Immature natural killer cell (primary cell): Measurements from ENCODE around the gene JUNB. TPM values are rescaled to one million over a fixed set of nuclear protein-coding genes. Genes with fewer than 3 reads are reported as not detected.

Experiments
- DNase-seq, 3 donors: peaks; one replicate each; pipeline ENCODE4 v3.0.0; 2022; ENCODE audit warnings: mixed read lengths in 1 of 3
- H3K27ac Mint-ChIP-seq, 6 donors: one replicate each; pipeline ENCODE4 v1.8.0; 2020; ENCODE audit warnings: mixed read lengths in 6 of 6, mild to moderate bottlenecking in 5 of 6, inconsistent platforms in 4 of 6, moderate library complexity in 3 of 6
- H3K27me3 Mint-ChIP-seq, 3 donors: one replicate each; pipeline ENCODE4 v1.8.0; 2020 to 2021; ENCODE audit warnings: low read depth in 3 of 3, mild to moderate bottlenecking in 3 of 3, mixed read lengths in 3 of 3, moderate library complexity in 3 of 3, inconsistent platforms in 1 of 3
- H3K36me3 Mint-ChIP-seq, 3 donors: one replicate each; pipeline ENCODE4 v1.8.0; 2020; ENCODE audit warnings: mixed read lengths in 3 of 3, inconsistent platforms in 2 of 3, mild to moderate bottlenecking in 2 of 3
- H3K4me1 Mint-ChIP-seq, 2 donors: one replicate each; pipeline ENCODE4 v1.8.0; 2020; ENCODE audit warnings: inconsistent platforms in 2 of 2, mild to moderate bottlenecking in 2 of 2, mixed read lengths in 2 of 2, moderate library complexity in 1 of 2
- H3K4me3 Mint-ChIP-seq, 5 donors: one replicate each; pipeline ENCODE4 v1.8.0; 2020; ENCODE audit warnings: mild to moderate bottlenecking in 5 of 5, mixed read lengths in 5 of 5, inconsistent platforms in 3 of 5, moderate library complexity in 3 of 5
- H3K9me3 Mint-ChIP-seq, 6 donors: one replicate each; pipeline ENCODE4 v1.8.0; 2020; ENCODE audit warnings: mild to moderate bottlenecking in 6 of 6, mixed read lengths in 6 of 6, inconsistent platforms in 4 of 6, moderate library complexity in 3 of 6
- polyA plus RNA-seq, 3 donors: library from polyadenylated mRNA; unstranded; fragments of 300-500 nt; fragmentation: Illumina TruSeq; gene quantifications; one replicate each; pipeline ENCODE4 v1.2.3, GENCODE V29; 2021

The JUNB gene
- 100 to 1,000 TPM; 620 to 796 (median 697) TPM for polyA plus RNA-seq

DNA sequence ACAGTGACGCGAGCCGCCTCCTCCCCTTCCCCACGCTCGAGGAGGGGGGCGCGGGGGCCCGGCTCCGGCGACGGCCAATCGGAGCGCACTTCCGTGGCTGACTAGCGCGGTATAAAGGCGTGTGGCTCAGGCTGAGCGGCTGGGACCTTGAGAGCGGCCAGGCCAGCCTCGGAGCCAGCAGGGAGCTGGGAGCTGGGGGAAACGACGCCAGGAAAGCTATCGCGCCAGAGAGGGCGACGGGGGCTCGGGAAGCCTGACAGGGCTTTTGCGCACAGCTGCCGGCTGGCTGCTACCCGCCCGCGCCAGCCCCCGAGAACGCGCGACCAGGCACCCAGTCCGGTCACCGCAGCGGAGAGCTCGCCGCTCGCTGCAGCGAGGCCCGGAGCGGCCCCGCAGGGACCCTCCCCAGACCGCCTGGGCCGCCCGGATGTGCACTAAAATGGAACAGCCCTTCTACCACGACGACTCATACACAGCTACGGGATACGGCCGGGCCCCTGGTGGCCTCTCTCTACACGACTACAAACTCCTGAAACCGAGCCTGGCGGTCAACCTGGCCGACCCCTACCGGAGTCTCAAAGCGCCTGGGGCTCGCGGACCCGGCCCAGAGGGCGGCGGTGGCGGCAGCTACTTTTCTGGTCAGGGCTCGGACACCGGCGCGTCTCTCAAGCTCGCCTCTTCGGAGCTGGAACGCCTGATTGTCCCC, at the start of gene JUNB:
Gene JUNB, plus strand, starts transcription at position 142 of the 706 bp plus-strand sequence. Its CDS starts 286 bp downstream, at position 428.
- Mint-ChIP-seq H3K27ac (peak within 1 kb of the TSS; percentile 94 to 100 (median 99)), H3K36me3 (no peaks in the 10 kb centered on the region), H3K4me1 (peaks cover 40 to 49% of the 10 kb centered on the region in 2 donors), H3K9me3 (no peaks in the 10 kb centered on the region), H3K4me3 (peak within 1 kb of the TSS; percentile 93 to 96 (median 95)), H3K27me3 (peaks cover 35 to 51% (median 40%) of the 10 kb centered on the region in 3 donors)
- peak; percentile 98 for DNase-seq

DNA sequence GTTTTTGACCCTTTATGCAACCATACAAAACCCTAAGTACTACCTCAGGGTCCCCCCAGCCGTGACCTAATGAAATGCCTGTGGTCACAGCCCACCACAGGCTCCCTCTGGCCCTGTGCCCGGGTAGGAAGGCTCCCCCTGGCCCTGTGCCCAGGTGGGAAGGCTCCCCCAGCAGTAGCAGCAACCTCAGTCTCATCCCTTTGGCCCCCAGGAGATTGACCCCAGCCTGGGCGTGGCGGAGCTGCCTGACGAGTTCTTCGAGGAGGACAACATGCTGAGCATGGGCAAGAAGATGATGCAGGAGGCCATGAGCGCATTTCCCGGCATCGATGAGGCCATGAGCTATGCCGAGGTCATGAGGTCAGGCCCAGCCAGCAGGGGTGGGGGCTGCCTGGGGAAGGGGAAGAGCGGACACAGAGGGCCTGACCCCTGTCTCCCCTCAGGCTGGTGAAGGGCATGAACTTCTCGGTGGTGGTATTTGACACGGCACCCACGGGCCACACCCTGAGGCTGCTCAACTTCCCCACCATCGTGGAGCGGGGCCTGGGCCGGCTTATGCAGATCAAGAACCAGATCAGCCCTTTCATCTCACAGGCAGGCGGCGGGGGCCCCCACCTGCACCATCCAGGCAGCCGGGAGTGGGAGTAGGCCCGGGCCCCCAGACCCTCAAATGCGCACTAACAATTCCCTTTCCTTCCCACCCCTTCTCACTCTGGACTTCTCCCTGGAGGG, 46.0 kb upstream of the JUNB start:
- H3K36me3 Mint-ChIP-seq: peaks cover 16 to 25% (median 25%) of the 10 kb centered on the region in 3 donors
- no peak overlapping the region for H3K27ac Mint-ChIP-seq
- peaks cover 0 to 6% of the 10 kb centered on the region in 2 donors for H3K4me1 Mint-ChIP-seq
- peaks cover 0 to 4% (median 1%) of the 10 kb centered on the region in 3 donors for H3K27me3 Mint-ChIP-seq
- H3K4me3 Mint-ChIP-seq: no peak overlapping the region
- DNase-seq: no peak
- no peaks in the 10 kb centered on the region for H3K9me3 Mint-ChIP-seq

DNA sequence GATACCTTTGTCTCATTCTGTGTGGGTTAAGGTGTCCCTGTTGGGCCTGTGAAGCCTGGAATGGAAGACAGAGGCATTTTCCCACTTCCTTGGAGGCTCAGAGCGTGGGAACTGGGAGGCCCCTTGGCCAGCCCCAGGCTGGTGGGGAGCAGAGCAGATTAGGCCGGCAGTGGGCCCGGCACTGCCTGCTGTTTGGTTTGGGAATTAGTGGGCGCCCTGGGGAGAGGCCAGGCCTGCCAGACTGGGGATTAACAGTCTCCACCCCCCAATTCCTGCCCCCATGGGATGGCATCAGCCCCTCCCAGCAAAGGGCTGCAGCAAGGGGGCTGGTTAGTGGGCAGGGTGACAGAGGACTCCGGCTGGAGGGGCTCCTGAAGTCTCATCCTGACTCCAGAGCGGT, 42.8 kb upstream of the JUNB start:
- Mint-ChIP-seq H3K36me3 (peaks cover 7 to 21% (median 14%) of the 10 kb centered on the region in 3 donors), H3K4me3 (no peak overlapping the region), H3K27me3 (peaks cover 0 to 6% (median 1%) of the 10 kb centered on the region in 3 donors), H3K9me3 (peaks cover 0 to 1% (median 0%) of the 10 kb centered on the region in 6 donors), H3K27ac (no peak overlapping the region), H3K4me1 (peaks cover 0 to 6% of the 10 kb centered on the region in 2 donors)
- DNase-seq: no peak

DNA sequence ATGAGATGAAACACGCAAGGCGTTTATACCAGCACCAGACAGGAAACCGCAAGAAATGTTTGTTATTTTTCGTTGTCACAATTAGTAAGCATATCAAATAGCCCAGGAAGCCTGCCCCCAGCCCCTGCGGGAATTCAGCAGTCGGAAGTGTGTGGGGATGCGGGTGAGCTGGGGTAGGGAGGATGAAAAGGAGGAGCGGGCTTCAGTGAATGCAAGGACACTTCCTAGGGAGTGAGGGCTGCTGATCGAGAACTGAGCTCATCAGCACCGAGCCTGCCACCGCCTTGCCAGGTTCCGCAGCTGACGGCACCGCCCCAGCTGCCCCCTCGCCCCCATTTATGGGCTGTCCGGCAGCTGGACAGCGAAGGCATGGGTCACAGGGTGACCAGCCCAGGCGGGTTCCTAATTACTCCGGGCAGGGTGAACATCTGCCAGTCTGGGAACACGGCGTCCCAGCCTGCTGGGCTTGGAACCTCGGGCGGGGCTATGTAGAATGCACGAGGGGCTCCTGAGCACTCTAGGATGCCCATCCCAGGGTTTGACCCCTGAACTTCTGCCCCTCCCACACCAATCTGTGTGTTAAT, 41.3 kb upstream of the JUNB start:
- Mint-ChIP-seq H3K9me3 (peaks cover 0 to 1% (median 0%) of the 10 kb centered on the region in 6 donors), H3K36me3 (peaks cover 7 to 16% (median 14%) of the 10 kb centered on the region in 3 donors), H3K4me3 (peak overlapping the region in 1 of 5 donors; percentile 19), H3K27me3 (peaks cover 0 to 10% (median 3%) of the 10 kb centered on the region in 3 donors), H3K4me1 (peaks cover 0 to 6% of the 10 kb centered on the region in 2 donors), H3K27ac (no peak overlapping the region)
- no peak for DNase-seq

DNA sequence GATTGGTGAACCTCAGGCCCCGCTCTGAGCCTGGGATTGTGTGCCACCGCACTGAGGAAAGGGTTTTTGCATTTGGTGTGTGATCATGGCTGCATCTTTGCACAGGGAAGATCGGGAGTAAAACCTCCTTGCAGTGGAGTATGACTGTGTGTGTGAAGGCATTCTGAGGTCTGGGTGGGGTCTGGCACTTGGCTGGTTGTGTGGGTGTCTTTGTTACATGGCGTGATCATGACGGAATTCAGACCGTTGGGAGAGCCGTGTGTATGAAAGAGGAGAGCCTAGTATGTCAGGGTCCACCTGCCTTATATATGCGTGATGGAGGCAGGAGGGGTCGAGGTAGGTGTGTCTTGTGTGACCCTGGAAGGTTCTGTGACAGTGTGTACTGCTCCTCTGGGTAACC, 40.4 kb upstream of the JUNB start:
- peaks cover 0 to 6% of the 10 kb centered on the region in 2 donors for H3K4me1 Mint-ChIP-seq
- no peak overlapping the region for H3K27ac Mint-ChIP-seq
- H3K4me3 Mint-ChIP-seq: no peak overlapping the region
- no peak for DNase-seq
- H3K9me3 Mint-ChIP-seq: peaks cover 0 to 1% (median 0%) of the 10 kb centered on the region in 6 donors
- peaks cover 7 to 16% (median 12%) of the 10 kb centered on the region in 3 donors for H3K36me3 Mint-ChIP-seq
- peaks cover 0 to 10% (median 3%) of the 10 kb centered on the region in 3 donors for H3K27me3 Mint-ChIP-seq

DNA sequence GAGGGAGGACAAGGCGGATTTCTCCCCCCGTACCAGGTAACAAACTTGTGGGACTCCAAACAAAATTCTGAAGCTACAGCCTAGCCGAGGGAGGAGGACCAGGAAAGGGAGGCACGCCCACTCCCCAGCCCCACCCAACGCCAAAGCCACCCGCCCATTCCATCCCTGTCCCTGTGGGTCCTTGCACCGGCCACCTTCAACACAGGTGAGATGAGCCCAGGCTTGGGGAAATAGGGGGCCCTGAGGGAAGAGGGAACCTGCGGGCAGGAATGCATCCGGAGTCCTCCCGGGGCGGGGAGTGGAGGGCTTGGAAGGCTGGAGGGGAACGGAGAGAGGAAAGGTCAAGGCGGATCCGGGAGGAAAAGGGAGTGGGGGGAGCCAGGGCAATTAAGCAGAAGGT, 39.7 kb upstream of the JUNB start, which contains the start of gene BEST2:
Gene BEST2, plus strand, starts transcription at position 157 of the 400 bp plus-strand sequence. CDS start 802 bp downstream, outside the sequence.
- Mint-ChIP-seq H3K9me3 (peaks cover 0 to 1% (median 0%) of the 10 kb centered on the region in 6 donors), H3K27ac (no peak within 1 kb of the TSS), H3K4me1 (peaks cover 0 to 6% of the 10 kb centered on the region in 2 donors), H3K4me3 (no peak within 1 kb of the TSS), H3K27me3 (peaks cover 0 to 9% (median 5%) of the 10 kb centered on the region in 3 donors), H3K36me3 (peaks cover 7 to 16% (median 11%) of the 10 kb centered on the region in 3 donors)
- no peak for DNase-seq

DNA sequence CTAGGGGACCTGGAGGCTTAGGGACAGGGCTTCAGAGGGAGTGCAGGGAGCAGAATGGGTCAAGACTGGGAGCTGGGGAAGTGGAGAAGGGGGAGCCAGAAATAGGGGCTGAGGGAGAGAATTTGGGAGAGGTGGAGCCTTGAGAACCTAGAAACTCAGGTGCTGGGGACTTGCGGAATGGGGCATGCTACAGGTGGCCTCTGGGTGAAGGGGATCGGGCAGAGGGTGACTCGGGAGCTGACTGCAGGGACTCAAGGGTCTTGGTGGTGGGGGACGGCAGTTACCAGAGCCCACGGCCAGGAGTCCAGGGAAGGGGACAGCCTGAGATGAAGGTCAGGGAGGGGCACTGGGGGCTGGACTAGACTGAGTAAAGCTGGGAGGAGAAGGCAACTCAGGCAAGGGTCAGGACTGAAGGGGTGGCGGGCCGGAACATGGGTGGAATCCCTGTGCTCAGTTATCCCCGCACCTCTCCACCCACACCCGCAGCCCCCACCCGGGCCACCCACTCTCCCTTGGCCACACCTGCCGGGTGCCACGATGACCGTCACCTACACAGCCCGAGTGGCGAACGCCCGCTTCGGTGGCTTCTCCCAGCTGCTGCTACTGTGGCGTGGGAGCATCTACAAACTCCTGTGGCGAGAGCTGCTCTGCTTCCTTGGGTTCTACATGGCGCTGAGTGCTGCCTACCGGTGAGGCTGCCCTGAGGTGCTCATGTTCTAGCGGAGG, 39.1 kb upstream of the JUNB start:
- Mint-ChIP-seq H3K4me3 (no peak overlapping the region), H3K4me1 (peaks cover 0 to 6% of the 10 kb centered on the region in 2 donors), H3K9me3 (peaks cover 0 to 1% (median 0%) of the 10 kb centered on the region in 6 donors), H3K36me3 (peaks cover 7 to 11% (median 11%) of the 10 kb centered on the region in 3 donors), H3K27me3 (peaks cover 0 to 9% (median 5%) of the 10 kb centered on the region in 3 donors), H3K27ac (no peak overlapping the region)
- DNase-seq: no peak

DNA sequence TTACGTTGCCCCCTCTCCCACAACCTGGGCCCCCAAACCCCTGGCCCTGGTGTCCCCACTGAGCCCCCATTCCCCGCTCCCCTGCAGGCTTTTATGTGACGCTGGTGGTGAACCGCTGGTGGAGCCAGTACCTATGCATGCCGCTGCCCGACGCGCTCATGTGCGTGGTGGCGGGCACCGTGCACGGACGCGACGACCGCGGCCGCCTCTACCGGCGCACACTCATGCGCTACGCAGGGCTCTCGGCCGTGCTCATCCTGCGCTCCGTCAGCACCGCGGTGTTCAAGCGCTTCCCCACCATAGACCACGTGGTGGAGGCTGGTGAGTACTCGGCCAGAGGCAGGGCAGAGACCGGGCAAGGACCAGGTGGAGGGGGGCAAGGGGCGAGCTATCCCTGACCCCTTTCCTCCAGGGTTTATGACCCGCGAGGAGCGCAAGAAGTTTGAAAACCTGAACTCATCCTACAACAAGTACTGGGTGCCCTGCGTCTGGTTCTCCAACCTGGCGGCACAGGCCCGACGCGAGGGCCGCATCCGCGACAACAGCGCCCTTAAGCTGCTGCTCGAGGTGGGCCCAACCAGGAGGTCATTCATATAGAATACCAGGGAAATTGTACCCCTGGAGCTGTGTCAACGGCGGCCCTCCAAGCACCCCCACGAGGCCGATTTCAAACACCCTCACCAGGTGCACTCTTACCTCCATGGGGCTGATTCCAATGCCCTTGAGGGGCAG, 36.7 kb upstream of the JUNB start:
- H3K9me3 Mint-ChIP-seq: peaks cover 0 to 1% (median 0%) of the 10 kb centered on the region in 6 donors
- peaks cover 5 to 8% (median 7%) of the 10 kb centered on the region in 3 donors for H3K27me3 Mint-ChIP-seq
- H3K4me3 Mint-ChIP-seq: no peak overlapping the region
- H3K36me3 Mint-ChIP-seq: no peaks in the 10 kb centered on the region
- peaks cover 4 to 6% of the 10 kb centered on the region in 2 donors for H3K4me1 Mint-ChIP-seq
- DNase-seq: no peak
- no peak overlapping the region for H3K27ac Mint-ChIP-seq

DNA sequence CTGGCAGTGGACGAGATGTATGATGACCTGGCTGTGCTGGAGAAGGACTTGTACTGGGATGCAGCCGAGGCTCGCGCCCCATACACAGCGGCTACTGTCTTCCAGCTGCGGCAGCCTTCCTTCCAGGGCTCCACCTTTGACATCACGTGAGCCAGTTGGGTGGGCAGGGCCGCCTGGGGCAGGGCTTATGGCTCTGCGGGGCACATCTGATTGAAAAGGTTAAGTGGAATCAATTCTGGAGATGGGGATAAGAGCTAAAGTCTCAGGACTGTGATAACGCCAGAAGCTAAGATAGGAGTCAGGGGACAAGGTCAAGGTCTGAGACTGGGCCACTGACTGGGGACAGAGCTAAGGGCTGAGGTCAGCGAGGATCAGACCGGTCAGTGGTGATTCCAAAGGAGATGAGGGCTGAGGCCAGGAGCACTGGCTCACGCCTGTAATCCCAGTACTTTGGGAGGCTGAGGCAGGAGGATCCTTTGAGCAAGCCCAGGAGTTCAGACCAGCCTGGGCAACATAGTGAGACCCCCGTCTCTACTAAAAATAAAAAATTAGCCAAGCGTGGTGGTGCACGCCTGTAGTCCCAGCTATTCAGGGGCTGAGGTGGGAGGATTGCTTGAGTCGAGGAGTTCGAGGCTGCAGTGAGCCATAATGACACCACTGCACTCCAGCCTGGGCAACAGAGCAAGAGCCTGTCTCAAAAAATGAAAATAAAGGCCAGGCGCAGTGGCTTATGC, 35.0 kb upstream of the JUNB start:
- no peak for DNase-seq
- Mint-ChIP-seq H3K4me1 (peaks cover 5 to 7% of the 10 kb centered on the region in 2 donors), H3K27ac (no peak overlapping the region), H3K9me3 (no peaks in the 10 kb centered on the region), H3K36me3 (no peaks in the 10 kb centered on the region), H3K4me3 (no peak overlapping the region), H3K27me3 (peaks cover 5 to 6% (median 5%) of the 10 kb centered on the region in 3 donors)

DNA sequence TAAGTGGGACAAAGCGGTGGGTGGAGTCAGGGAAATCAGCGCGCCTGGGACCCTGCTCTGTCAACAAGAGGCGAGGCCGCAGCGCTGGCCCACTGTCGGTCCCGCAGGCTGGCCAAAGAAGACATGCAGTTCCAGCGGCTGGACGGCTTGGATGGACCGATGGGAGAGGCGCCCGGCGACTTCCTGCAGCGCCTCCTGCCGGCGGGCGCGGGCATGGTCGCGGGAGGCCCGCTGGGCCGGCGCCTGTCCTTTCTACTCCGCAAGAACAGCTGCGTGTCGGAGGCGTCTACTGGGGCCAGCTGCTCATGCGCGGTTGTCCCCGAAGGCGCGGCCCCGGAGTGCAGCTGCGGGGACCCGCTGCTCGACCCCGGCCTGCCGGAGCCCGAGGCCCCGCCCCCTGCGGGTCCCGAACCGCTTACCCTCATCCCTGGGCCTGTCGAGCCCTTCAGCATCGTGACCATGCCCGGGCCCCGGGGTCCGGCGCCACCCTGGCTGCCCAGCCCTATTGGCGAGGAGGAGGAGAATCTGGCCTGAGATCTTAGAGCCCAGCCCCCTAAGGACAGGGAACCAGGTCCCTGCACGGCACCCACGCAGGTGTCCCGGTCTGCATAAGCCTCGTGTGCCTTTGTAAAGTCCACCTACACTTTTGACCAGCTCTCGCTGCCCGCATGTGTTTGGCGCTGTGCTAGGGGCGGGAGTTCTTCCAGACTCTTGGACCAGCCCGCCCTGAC, 33.6 kb upstream of the JUNB start:
- Mint-ChIP-seq H3K27me3 (peaks cover 5 to 7% (median 6%) of the 10 kb centered on the region in 3 donors), H3K36me3 (no peaks in the 10 kb centered on the region), H3K9me3 (no peaks in the 10 kb centered on the region), H3K27ac (no peak overlapping the region), H3K4me3 (peak overlapping the region in 3 of 5 donors; percentile 7 to 26 (median 21)), H3K4me1 (peaks cover 5 to 7% of the 10 kb centered on the region in 2 donors)
- peak; percentile 60 to 67 (median 65) for DNase-seq

DNA sequence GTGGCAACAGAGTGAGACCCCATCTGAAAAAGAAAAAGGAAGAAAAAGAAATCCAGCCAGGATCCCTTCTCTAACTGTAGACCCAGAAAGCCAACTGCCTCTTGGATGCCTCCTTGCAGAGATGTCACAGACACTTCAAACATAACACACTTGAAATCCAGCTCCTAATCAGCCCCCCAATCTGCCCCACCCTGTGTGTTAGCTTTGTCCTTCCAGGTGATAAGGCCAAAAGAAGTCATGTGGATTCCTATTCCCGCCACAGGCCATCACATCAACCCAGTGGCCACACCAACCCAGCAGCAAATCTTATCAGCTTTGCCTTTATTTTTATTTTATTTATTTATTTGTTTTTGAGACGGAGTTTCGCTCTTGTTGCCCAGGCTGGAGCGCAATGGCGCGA, 31.6 kb upstream of the JUNB start:
- DNase-seq: no peak
- H3K9me3 Mint-ChIP-seq: no peaks in the 10 kb centered on the region
- no peak overlapping the region for H3K27ac Mint-ChIP-seq
- H3K36me3 Mint-ChIP-seq: no peaks in the 10 kb centered on the region
- H3K4me1 Mint-ChIP-seq: peaks cover 5 to 7% of the 10 kb centered on the region in 2 donors
- H3K4me3 Mint-ChIP-seq: no peak overlapping the region
- peaks cover 2 to 7% (median 5%) of the 10 kb centered on the region in 3 donors for H3K27me3 Mint-ChIP-seq
